GM19025 (cell line): ENCODE measurements around the gene FGF14.
"Not testable (repeated sequence)": the region's sequence is repeated elsewhere in the genome, so short reads cannot be mapped to it uniquely, and the experiment has no call there.

Experiments used
- ATAC-seq: cut with Tn5 transposase; IDR thresholded peaks from one replicate; pipeline ENCODE4 v1.9.1; 2021; ENCODE audit warnings: mild to moderate bottlenecking, low read depth, moderate library complexity; ENCODE audit not compliant: unreplicated experiment

Gene FGF14

GRCh38 chr13:101898676-101899075 lies 503.2 kb downstream of the FGF14 start:
- ATAC-seq: no peak

GRCh38 chr13:101896541-101896940 lies 505.3 kb downstream of the FGF14 start:
- ATAC-seq: no peak

- ATAC-seq: no peak
These were observed 508.8 kb downstream of the FGF14 start for GRCh38 chr13:101893021-101893420.

- no peak for ATAC-seq
These were observed 509.6 kb downstream of the FGF14 start for GRCh38 chr13:101892296-101892695.

- ATAC-seq: no peak
These were observed 520.3 kb downstream of the FGF14 start for GRCh38 chr13:101881593-101881992.

GRCh38 chr13:101880581-101880980 lies 521.3 kb downstream of the FGF14 start:
- ATAC-seq: no peak

GRCh38 chr13:101876951-101877350 lies 524.9 kb downstream of the FGF14 start:
- no peak for ATAC-seq

- no peak for ATAC-seq
These were observed 526.0 kb downstream of the FGF14 start for GRCh38 chr13:101875717-101876393.

- no peak for ATAC-seq
These were observed 526.8 kb downstream of the FGF14 start for GRCh38 chr13:101875091-101875490.

- ATAC-seq: no peak
These were observed 532.3 kb downstream of the FGF14 start for GRCh38 chr13:101869553-101869952.

- no peak for ATAC-seq
These were observed 533.0 kb downstream of the FGF14 start for GRCh38 chr13:101868585-101869469.

- no peak for ATAC-seq
These were observed 534.8 kb downstream of the FGF14 start for GRCh38 chr13:101866889-101867581.

GRCh38 chr13:101858860-101859259 lies 543.0 kb downstream of the FGF14 start:
- ATAC-seq: no peak

- ATAC-seq: no peak
These were observed 555.1 kb downstream of the FGF14 start for GRCh38 chr13:101846701-101847100.

GRCh38 chr13:101846249-101846648 lies 555.6 kb downstream of the FGF14 start:
- ATAC-seq: no peak

- ATAC-seq: no peak
These were observed 556.4 kb downstream of the FGF14 start for GRCh38 chr13:101845245-101846020.

GRCh38 chr13:101841698-101842097 lies 560.1 kb downstream of the FGF14 start:
- ATAC-seq: no peak

GRCh38 chr13:101838323-101838722 lies 563.5 kb downstream of the FGF14 start:
- ATAC-seq: no peak

GRCh38 chr13:101837778-101838177 lies 564.1 kb downstream of the FGF14 start:
- not testable (repeated sequence) for ATAC-seq

- ATAC-seq: no peak
These were observed 564.6 kb downstream of the FGF14 start for GRCh38 chr13:101837288-101837687.
